GM12892 (cell line): ENCODE measurements around the gene VIPR2.

Experiments
- POLR2A ChIP-seq: IDR thresholded peaks from 2 replicates; pipeline ENCODE4 v1.6.1; 2011; ENCODE audit warnings: low read depth, low read length, control low read depth
- POLR2AphosphoS5 ChIP-seq: IDR thresholded peaks from 2 replicates; pipeline ENCODE4 v1.6.1; 2011; ENCODE audit warnings: low read depth, low read length, control low read depth
- TAF1 ChIP-seq: IDR thresholded peaks from 2 replicates; pipeline ENCODE4 v1.6.1; 2011; ENCODE audit warnings: low read depth, mild to moderate bottlenecking, control low read depth, low read length, borderline replicate concordance

DNA sequence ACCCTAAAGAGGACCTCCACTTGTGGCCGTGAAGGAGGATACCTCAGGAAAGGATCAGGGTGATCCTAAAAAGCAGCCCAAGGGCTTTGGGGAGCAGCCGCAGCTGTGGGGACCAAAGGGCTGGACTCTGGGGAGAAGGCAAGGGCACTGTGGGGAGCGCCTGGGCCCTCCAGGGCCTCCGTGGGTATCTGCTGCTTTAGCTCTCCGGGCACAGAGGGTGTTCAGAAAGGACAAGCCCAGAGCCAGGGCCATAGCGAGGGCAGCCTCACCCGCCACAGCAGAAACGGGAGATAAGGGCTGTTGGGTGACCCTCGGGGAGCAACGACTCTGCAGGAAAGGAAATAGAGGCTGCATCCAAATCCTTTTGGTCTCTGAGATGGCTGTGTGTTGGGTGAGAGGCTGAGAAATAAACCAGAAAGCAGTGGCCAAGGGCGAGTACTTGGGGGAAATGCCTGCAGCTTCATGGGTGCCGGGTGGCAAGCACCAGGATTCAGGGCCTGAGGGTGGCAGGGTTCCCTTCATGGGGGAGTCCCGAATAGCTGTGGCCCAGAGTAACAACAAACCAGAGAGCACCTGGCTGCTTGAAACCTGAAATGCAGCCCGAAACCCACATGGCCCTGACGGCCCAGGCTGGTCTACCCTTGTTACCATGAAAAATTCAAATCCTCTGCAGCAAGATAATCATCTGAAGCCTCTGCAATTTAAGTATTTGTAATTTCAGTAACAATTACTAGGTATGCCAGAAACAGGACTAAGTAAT lies 95.2 kb downstream of the VIPR2 start:
- TF ChIP-seq POLR2A (no peak), POLR2AphosphoS5 (no peak), TAF1 (no peak)
